IPS-11a (cell line): ENCODE measurements around the gene PLPP7.

ENCODE experiments used
- H3K4me3 ChIP-seq: one replicate; pipeline ENCODE4 v1.5.1; 2013; ENCODE audit warnings: low read depth, low read length, control low read depth

The PLPP7 gene

GRCh38 chr9:131302244-131303075 lies 12.9 kb downstream of the PLPP7 start:
- no peak overlapping the region for H3K4me3 ChIP-seq

GRCh38 chr9:131303381-131304321 lies 14.1 kb downstream of the PLPP7 start:
- H3K4me3 ChIP-seq = no peak overlapping the region

GRCh38 chr9:131304676-131305355 lies 15.3 kb downstream of the PLPP7 start:
- H3K4me3 ChIP-seq = no peak overlapping the region

- no peak overlapping the region for H3K4me3 ChIP-seq
Observed at GRCh38 chr9:131306397-131307004, 17.0 kb downstream of the PLPP7 start.

GRCh38 chr9:131307974-131308373 lies 18.5 kb downstream of the PLPP7 start:
- no peak overlapping the region for H3K4me3 ChIP-seq

- H3K4me3 ChIP-seq = no peak overlapping the region
Observed at GRCh38 chr9:131308452-131308851, 18.9 kb downstream of the PLPP7 start.

GRCh38 chr9:131308906-131309529 lies 19.5 kb downstream of the PLPP7 start:
- H3K4me3 ChIP-seq = no peak overlapping the region

GRCh38 chr9:131309530-131310276 lies 20.2 kb downstream of the PLPP7 start:
- H3K4me3 ChIP-seq = no peak overlapping the region

GRCh38 chr9:131310833-131311554 lies 21.5 kb downstream of the PLPP7 start:
- H3K4me3 ChIP-seq = no peak overlapping the region

- no peak overlapping the region for H3K4me3 ChIP-seq
Observed at GRCh38 chr9:131312246-131312645, 22.7 kb downstream of the PLPP7 start.

- H3K4me3 ChIP-seq = no peak overlapping the region
Observed at GRCh38 chr9:131312822-131313770, 23.6 kb downstream of the PLPP7 start.

GRCh38 chr9:131318231-131319085 lies 28.9 kb downstream of the PLPP7 start:
- no peak overlapping the region for H3K4me3 ChIP-seq

- H3K4me3 ChIP-seq = no peak overlapping the region
Observed at GRCh38 chr9:131319486-131319885, 30.0 kb downstream of the PLPP7 start.

- no peak overlapping the region for H3K4me3 ChIP-seq
Observed at GRCh38 chr9:131320031-131320685, 30.6 kb downstream of the PLPP7 start.

- no peak overlapping the region for H3K4me3 ChIP-seq
Observed at GRCh38 chr9:131323629-131324028, 34.1 kb downstream of the PLPP7 start.
